ENCODE data around the gene LRRC41.

The LRRC41 gene

DNA sequence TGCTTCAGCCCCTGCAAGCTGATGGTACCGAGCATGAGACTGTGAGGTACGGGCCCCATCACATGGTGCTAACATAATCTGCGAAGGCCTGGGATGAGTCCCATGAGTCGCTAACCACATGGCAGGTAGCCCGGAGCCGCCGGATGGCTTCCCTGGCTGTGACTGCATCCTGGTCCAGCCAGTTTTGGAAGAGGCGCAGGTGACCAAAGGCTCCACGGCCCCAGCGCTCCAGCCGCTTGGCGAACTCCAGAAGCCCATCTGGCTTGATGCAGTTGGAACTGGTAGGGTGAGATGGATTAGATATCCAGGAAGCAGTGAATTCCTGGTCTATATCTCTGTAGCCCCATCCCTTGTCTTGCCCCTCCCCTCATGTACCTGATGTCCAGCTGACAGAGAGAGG lies 24.6 kb downstream of the LRRC41 start:
- Histone ChIP-seq H3K27ac (replicated peaks; ENCODE audit: low read length) (no peak overlapping the region), H3K23ac (ENCODE audit: low read depth, low read length, poor library complexity) (no peak overlapping the region), H3K4me1 (ENCODE audit: control insufficient read depth in 2 of 2, insufficient read depth in 1 of 2, low read depth in 1 of 2, low read length in 2 of 2) (no peaks in the 10 kb centered on the region), H3K18ac (ENCODE audit: low read length) (no peak overlapping the region), H3K4me3 (ENCODE audit: low read length in 2 of 2) (no peak overlapping the region), H3K4ac (ENCODE audit: low read length) (no peak overlapping the region), H2BK15ac (ENCODE audit: low read length) (no peak overlapping the region), H2BK5ac (ENCODE audit: low read length) (no peak overlapping the region), H3K36me3 (replicated peaks in 1 of 2; ENCODE audit: control insufficient read depth in 2 of 2, insufficient read depth in 2 of 2, low read length in 2 of 2) (peaks cover 51 to 98% of the 10 kb centered on the region in 2 donors), H2AFZ (ENCODE audit: low read length) (no peak overlapping the region), H4K8ac (ENCODE audit: low read depth, low read length) (no peak overlapping the region), H4K91ac (ENCODE audit: low read depth, low read length, poor library complexity) (no peak overlapping the region), H2AK5ac (ENCODE audit: low read depth, low read length) (no peak overlapping the region), H2BK12ac (ENCODE audit: low read length) (no peak overlapping the region), H3K14ac (ENCODE audit: low read length) (no peak overlapping the region), H2BK120ac (ENCODE audit: low read depth, low read length) (no peak overlapping the region), H3K9me3 (replicated peaks in 1 of 2; ENCODE audit: control insufficient read depth in 2 of 2, insufficient read depth in 1 of 2, low read depth in 1 of 2, low read length in 2 of 2) (no peaks in the 10 kb centered on the region), H3K4me2 (ENCODE audit: insufficient read depth, low read length, poor library complexity, severe bottlenecking) (no peak overlapping the region), H3K27me3 (ENCODE audit: control insufficient read depth in 3 of 3, insufficient read depth in 3 of 3, low read depth in 1 of 3, low read length in 3 of 3) (no peaks in the 10 kb centered on the region), H3K79me1 (ENCODE audit: low read depth, low read length) (peaks cover 1% of the 10 kb centered on the region), H3K9ac (ENCODE audit: low read depth, low read length, poor library complexity) (no peak overlapping the region)
- DNase-seq (ENCODE audit: low spot score) = no peak
- no CpG with 5 or more reads among the region's 12 CpGs for WGBS, 2 donors (ENCODE audit: extremely low coverage in 2 of 2, insufficient read length in 2 of 2, insufficient replicate concordance in 1 of 2)

DNA sequence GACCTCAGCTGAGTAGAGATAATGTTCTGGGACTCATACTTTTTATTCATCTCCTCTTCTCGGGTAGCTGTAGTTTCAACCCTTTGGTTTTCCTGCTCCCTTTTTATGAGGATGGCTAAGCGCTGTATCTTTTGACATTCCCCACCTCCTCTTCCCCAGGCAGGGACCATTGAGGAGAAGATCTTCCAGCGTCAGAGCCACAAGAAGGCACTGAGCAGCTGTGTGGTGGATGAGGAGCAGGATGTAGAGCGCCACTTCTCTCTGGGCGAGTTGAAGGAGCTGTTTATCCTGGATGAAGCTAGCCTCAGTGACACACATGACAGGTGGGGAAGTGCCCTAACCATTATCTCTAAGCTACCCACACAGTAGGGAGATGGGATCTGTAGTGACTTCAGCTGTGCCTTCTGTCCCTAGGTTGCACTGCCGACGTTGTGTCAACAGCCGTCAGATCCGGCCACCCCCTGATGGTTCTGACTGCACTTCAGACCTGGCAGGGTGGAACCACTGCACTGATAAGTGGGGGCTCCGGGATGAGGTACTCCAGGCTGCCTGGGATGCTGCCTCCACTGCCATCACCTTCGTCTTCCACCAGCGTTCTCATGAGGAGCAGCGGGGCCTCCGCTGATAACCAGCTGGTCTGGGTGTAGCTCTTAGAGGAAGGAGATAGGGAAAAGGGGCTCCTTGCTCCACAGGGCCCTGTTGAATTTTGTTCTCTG lies 25.6 kb downstream of the LRRC41 start:
- no CpG with 5 or more reads among the region's 14 CpGs for WGBS, 2 donors (ENCODE audit: extremely low coverage in 2 of 2, insufficient read length in 2 of 2, insufficient replicate concordance in 1 of 2)
- Histone ChIP-seq H3K4me3 (ENCODE audit: low read length in 2 of 2) (no peak overlapping the region), H2AK5ac (ENCODE audit: low read depth, low read length) (no peak overlapping the region), H3K4me1 (ENCODE audit: control insufficient read depth in 2 of 2, insufficient read depth in 1 of 2, low read depth in 1 of 2, low read length in 2 of 2) (no peaks in the 10 kb centered on the region), H3K27ac (replicated peaks; ENCODE audit: low read length) (no peak overlapping the region), H2AFZ (ENCODE audit: low read length) (no peak overlapping the region), H2BK15ac (ENCODE audit: low read length) (no peak overlapping the region), H4K91ac (ENCODE audit: low read depth, low read length, poor library complexity) (no peak overlapping the region), H3K4ac (ENCODE audit: low read length) (no peak overlapping the region), H3K23ac (ENCODE audit: low read depth, low read length, poor library complexity) (peak overlapping the region; percentile 22), H3K9me3 (replicated peaks in 1 of 2; ENCODE audit: control insufficient read depth in 2 of 2, insufficient read depth in 1 of 2, low read depth in 1 of 2, low read length in 2 of 2) (no peaks in the 10 kb centered on the region), H3K36me3 (replicated peaks in 1 of 2; ENCODE audit: control insufficient read depth in 2 of 2, insufficient read depth in 2 of 2, low read length in 2 of 2) (peaks cover 60 to 100% of the 10 kb centered on the region in 2 donors), H3K27me3 (ENCODE audit: control insufficient read depth in 3 of 3, insufficient read depth in 3 of 3, low read depth in 1 of 3, low read length in 3 of 3) (no peaks in the 10 kb centered on the region), H3K18ac (ENCODE audit: low read length) (no peak overlapping the region), H3K9ac (ENCODE audit: low read depth, low read length, poor library complexity) (peak overlapping the region; percentile 47), H2BK120ac (ENCODE audit: low read depth, low read length) (no peak overlapping the region), H2BK5ac (ENCODE audit: low read length) (no peak overlapping the region), H3K14ac (ENCODE audit: low read length) (no peak overlapping the region), H4K8ac (ENCODE audit: low read depth, low read length) (no peak overlapping the region), H3K4me2 (ENCODE audit: insufficient read depth, low read length, poor library complexity, severe bottlenecking) (no peak overlapping the region), H3K79me1 (ENCODE audit: low read depth, low read length) (peaks cover 1% of the 10 kb centered on the region), H2BK12ac (ENCODE audit: low read length) (no peak overlapping the region)
- DNase-seq (ENCODE audit: low spot score) = no peak

DNA sequence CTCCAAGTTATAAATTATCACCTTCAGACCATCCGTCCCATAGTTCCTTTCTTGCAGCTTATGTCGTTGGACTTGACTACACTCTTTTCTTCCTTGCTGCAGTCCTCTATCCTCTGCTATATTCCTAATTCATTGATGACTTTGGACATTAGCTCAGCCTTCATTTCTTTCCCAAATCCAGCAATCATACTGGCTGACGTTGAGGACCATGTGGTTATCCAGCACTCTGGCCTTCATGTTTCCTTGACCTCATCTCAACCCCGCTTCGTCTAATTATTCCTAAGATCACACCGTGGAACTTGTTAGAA lies 28.4 kb downstream of the LRRC41 start:
- no CpG with 5 or more reads among the region's 6 CpGs for WGBS, 2 donors (ENCODE audit: extremely low coverage in 2 of 2, insufficient read length in 2 of 2, insufficient replicate concordance in 1 of 2)
- Histone ChIP-seq H2BK5ac (ENCODE audit: low read length) (no peak overlapping the region), H3K27me3 (ENCODE audit: control insufficient read depth in 3 of 3, insufficient read depth in 3 of 3, low read depth in 1 of 3, low read length in 3 of 3) (no peaks in the 10 kb centered on the region), H4K91ac (ENCODE audit: low read depth, low read length, poor library complexity) (no peak overlapping the region), H2AFZ (ENCODE audit: low read length) (no peak overlapping the region), H2BK120ac (ENCODE audit: low read depth, low read length) (no peak overlapping the region), H3K23ac (ENCODE audit: low read depth, low read length, poor library complexity) (no peak overlapping the region), H3K18ac (ENCODE audit: low read length) (no peak overlapping the region), H3K4me1 (ENCODE audit: control insufficient read depth in 2 of 2, insufficient read depth in 1 of 2, low read depth in 1 of 2, low read length in 2 of 2) (no peaks in the 10 kb centered on the region), H3K14ac (ENCODE audit: low read length) (no peak overlapping the region), H3K27ac (replicated peaks; ENCODE audit: low read length) (no peak overlapping the region), H3K4ac (ENCODE audit: low read length) (no peak overlapping the region), H3K4me3 (ENCODE audit: low read length in 2 of 2) (no peak overlapping the region), H4K8ac (ENCODE audit: low read depth, low read length) (no peak overlapping the region), H2BK15ac (ENCODE audit: low read length) (no peak overlapping the region), H2AK5ac (ENCODE audit: low read depth, low read length) (no peak overlapping the region), H3K9ac (ENCODE audit: low read depth, low read length, poor library complexity) (no peak overlapping the region), H3K36me3 (replicated peaks in 1 of 2; ENCODE audit: control insufficient read depth in 2 of 2, insufficient read depth in 2 of 2, low read length in 2 of 2) (peaks cover 66 to 100% of the 10 kb centered on the region in 2 donors), H3K4me2 (ENCODE audit: insufficient read depth, low read length, poor library complexity, severe bottlenecking) (no peak overlapping the region), H3K9me3 (replicated peaks in 1 of 2; ENCODE audit: control insufficient read depth in 2 of 2, insufficient read depth in 1 of 2, low read depth in 1 of 2, low read length in 2 of 2) (no peaks in the 10 kb centered on the region), H2BK12ac (ENCODE audit: low read length) (no peak overlapping the region), H3K79me1 (ENCODE audit: low read depth, low read length) (peaks cover 1% of the 10 kb centered on the region)
- DNase-seq (ENCODE audit: low spot score) = no peak

DNA sequence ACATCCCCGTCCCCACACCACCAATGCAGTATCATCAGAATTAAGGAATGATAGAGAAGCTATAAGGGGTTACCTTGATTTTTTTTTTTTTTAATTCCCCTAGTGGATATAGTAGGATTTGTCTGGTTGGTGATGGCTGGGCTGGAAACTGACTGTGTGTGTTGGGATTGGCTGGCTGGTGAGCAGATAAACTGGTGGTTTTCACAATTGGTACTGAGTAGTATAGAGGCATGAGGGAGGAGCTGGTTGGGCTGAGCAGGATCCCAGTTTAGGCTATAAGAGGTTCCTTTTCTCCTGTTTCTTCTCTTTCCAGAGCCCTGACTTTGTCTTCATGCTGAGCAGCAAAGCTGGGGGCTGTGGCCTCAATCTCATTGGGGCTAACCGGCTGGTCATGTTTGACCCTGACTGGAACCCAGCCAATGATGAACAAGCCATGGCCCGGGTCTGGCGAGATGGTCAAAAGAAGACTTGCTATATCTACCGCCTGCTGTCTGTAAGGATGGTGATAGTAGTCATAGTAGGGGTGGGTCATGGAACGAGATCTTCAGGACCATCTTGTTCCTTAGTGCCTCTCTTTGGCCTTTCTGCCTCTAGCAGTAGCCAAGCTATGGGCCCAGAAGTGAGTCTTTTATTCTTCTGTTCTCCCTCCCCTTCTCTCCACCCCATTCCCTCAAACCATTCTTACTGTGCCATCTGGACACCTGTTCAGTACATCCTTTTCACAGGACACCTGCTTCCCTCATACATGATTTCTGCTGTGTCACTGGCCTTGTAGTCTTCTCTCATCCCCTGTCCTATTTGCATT lies 29.0 kb downstream of the LRRC41 start:
- no CpG with 5 or more reads among the region's 6 CpGs for WGBS, 2 donors (ENCODE audit: extremely low coverage in 2 of 2, insufficient read length in 2 of 2, insufficient replicate concordance in 1 of 2)
- Histone ChIP-seq H2BK5ac (ENCODE audit: low read length) (no peak overlapping the region), H3K79me1 (ENCODE audit: low read depth, low read length) (peaks cover 1% of the 10 kb centered on the region)

More for the DNA sequence above, 29.0 kb downstream of the LRRC41 start:
- no peak overlapping the region for H2AK5ac ChIP-seq (ENCODE audit: low read depth, low read length)
- H3K4me2 ChIP-seq (ENCODE audit: insufficient read depth, low read length, poor library complexity, severe bottlenecking) = no peak overlapping the region
- H4K91ac ChIP-seq (ENCODE audit: low read depth, low read length, poor library complexity) = no peak overlapping the region
- no peak overlapping the region for H3K4me3 ChIP-seq (ENCODE audit: low read length in 2 of 2)
- no peak overlapping the region for H3K23ac ChIP-seq (ENCODE audit: low read depth, low read length, poor library complexity)
- no peak overlapping the region for H2AFZ ChIP-seq (ENCODE audit: low read length)
- DNase-seq (ENCODE audit: low spot score) = no peak
- H3K27me3 ChIP-seq (ENCODE audit: control insufficient read depth in 3 of 3, insufficient read depth in 3 of 3, low read depth in 1 of 3, low read length in 3 of 3) = no peaks in the 10 kb centered on the region
- no peak overlapping the region for H3K4ac ChIP-seq (ENCODE audit: low read length)
- no peak overlapping the region for H3K9ac ChIP-seq (ENCODE audit: low read depth, low read length, poor library complexity)
- no peak overlapping the region for H2BK12ac ChIP-seq (ENCODE audit: low read length)
- H2BK120ac ChIP-seq (ENCODE audit: low read depth, low read length) = no peak overlapping the region
- peaks cover 66 to 100% of the 10 kb centered on the region in 2 donors for H3K36me3 ChIP-seq (replicated peaks in 1 of 2; ENCODE audit: control insufficient read depth in 2 of 2, insufficient read depth in 2 of 2, low read length in 2 of 2)
- H4K8ac ChIP-seq (ENCODE audit: low read depth, low read length) = no peak overlapping the region
- H2BK15ac ChIP-seq (ENCODE audit: low read length) = no peak overlapping the region
- H3K14ac ChIP-seq (ENCODE audit: low read length) = no peak overlapping the region
- no peaks in the 10 kb centered on the region for H3K9me3 ChIP-seq (replicated peaks in 1 of 2; ENCODE audit: control insufficient read depth in 2 of 2, insufficient read depth in 1 of 2, low read depth in 1 of 2, low read length in 2 of 2)
- H3K27ac ChIP-seq (replicated peaks; ENCODE audit: low read length) = no peak overlapping the region
- H3K4me1 ChIP-seq (ENCODE audit: control insufficient read depth in 2 of 2, insufficient read depth in 1 of 2, low read depth in 1 of 2, low read length in 2 of 2) = no peaks in the 10 kb centered on the region
- H3K18ac ChIP-seq (ENCODE audit: low read length) = no peak overlapping the region
